ENCODE results near the gene ZNF488. TPM values are rescaled to one million over a fixed set of nuclear protein-coding genes. Genes with fewer than 3 reads are reported as not detected.

Gene ZNF488
- total RNA-seq, 1 donor from 2014 or later, result under 0.01 TPM

DNA sequence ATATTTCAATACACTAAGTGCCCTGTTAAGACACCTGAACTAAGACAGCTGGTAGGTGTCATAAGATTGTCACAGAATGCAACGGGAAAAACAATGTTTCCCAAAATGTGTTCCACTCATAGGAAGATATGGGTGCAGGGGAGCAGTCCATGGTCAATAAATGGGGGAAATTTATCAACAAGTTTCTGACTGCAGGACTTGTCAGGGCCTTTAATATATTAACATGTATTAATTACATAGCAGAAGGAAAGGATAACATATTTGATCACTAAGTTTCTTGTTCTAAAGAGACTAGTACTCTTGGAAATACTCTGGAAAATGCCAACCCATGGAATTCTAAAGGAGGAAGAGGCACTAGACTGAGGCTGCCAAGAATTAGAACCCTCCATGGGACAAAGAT lies 29.2 kb downstream of the ZNF488 start:
- Histone ChIP-seq H3K36me3 (ENCODE audit: control insufficient read depth, insufficient read depth, low read length) (no peaks in the 10 kb centered on the region), H3K27me3 (ENCODE audit: control insufficient read depth, insufficient read depth, low read length) (peaks cover 3% of the 10 kb centered on the region), H3K4me3 (ENCODE audit: low read depth, low read length) (no peak overlapping the region)
- TF ChIP-seq CTCF (IDR thresholded peaks at IDR 0.05; ENCODE audit: insufficient read depth, low read length, severe bottlenecking), result no peak
- DNase-seq (ENCODE audit: low read depth) (no peak), FAIRE-seq (no peak)

DNA sequence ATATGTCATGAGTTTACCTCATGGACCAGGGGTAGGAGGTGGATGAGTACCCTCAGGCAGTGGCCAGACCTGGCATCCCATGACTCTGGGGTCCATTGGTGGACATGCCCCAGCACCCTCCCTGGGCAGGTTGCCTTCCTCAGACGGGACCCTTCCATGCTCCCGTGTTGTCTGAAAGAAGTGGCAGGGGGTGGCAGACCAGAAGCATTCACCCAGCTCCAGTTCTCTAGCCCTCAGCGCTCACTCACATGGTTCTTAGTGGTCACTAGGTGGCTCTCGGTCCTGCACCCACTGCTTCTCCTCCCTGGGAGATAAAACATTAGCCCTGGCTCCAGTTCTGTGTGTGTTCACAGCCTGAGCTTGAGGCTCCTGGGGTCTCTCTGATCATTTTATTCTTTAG lies 29.9 kb downstream of the ZNF488 start:
- Histone ChIP-seq H3K36me3 (ENCODE audit: control insufficient read depth, insufficient read depth, low read length) (no peaks in the 10 kb centered on the region), H3K4me3 (ENCODE audit: low read depth, low read length) (no peak overlapping the region), H3K27me3 (ENCODE audit: control insufficient read depth, insufficient read depth, low read length) (peaks cover 3% of the 10 kb centered on the region)
- DNase-seq (ENCODE audit: low read depth), result no peak
- TF ChIP-seq CTCF (IDR thresholded peaks at IDR 0.05; ENCODE audit: insufficient read depth, low read length, severe bottlenecking), result peak; percentile 24
- FAIRE-seq, result no peak

GRCh38 chr10:47353351-47353750 lies 30.7 kb downstream of the ZNF488 start:
- H3K27me3 ChIP-seq (ENCODE audit: control insufficient read depth, insufficient read depth, low read length), result peaks cover 3% of the 10 kb centered on the region
- no peak overlapping the region for H3K4me3 ChIP-seq (ENCODE audit: low read depth, low read length)
- no peaks in the 10 kb centered on the region for H3K36me3 ChIP-seq (ENCODE audit: control insufficient read depth, insufficient read depth, low read length)
- DNase-seq (ENCODE audit: low read depth), result no peak
- TF ChIP-seq CTCF (IDR thresholded peaks at IDR 0.05; ENCODE audit: insufficient read depth, low read length, severe bottlenecking), result no peak
- FAIRE-seq, result no peak

- Histone ChIP-seq H3K27me3 (ENCODE audit: control insufficient read depth, insufficient read depth, low read length) (peaks cover 3% of the 10 kb centered on the region), H3K36me3 (ENCODE audit: control insufficient read depth, insufficient read depth, low read length) (no peaks in the 10 kb centered on the region), H3K4me3 (ENCODE audit: low read depth, low read length) (no peak overlapping the region)
- no peak for FAIRE-seq
- no peak for TF ChIP-seq CTCF (IDR thresholded peaks at IDR 0.05; ENCODE audit: insufficient read depth, low read length, severe bottlenecking)
- DNase-seq (ENCODE audit: low read depth), result no peak
Observed at GRCh38 chr10:47351899-47352815, 31.9 kb downstream of the ZNF488 start.

- DNase-seq (ENCODE audit: low read depth) (no peak), FAIRE-seq (no peak)
- H3K36me3 ChIP-seq (ENCODE audit: control insufficient read depth, insufficient read depth, low read length), result no peaks in the 10 kb centered on the region
- H3K4me3 ChIP-seq (ENCODE audit: low read depth, low read length), result no peak overlapping the region
- no peak for TF ChIP-seq CTCF (IDR thresholded peaks at IDR 0.05; ENCODE audit: insufficient read depth, low read length, severe bottlenecking)
- H3K27me3 ChIP-seq (ENCODE audit: control insufficient read depth, insufficient read depth, low read length), result peaks cover 3% of the 10 kb centered on the region
Observed at GRCh38 chr10:47350671-47351640, 33.1 kb downstream of the ZNF488 start.

Measured in bronchial epithelial cell (primary cell).